Transverse colon (tissue), 4 donors: ENCODE data around the gene DTNA. TPM values are rescaled to one million over a fixed set of nuclear protein-coding genes. Genes with fewer than 3 reads are reported as not detected.
A peak's percentile ranks its signal among the peaks of the same experiment; 100 is the strongest.

Experiments used
- DNase-seq: peaks from one replicate; pipeline ENCODE4 v3.0.0-alpha.2; 2019
- H3K27ac ChIP-seq, 4 donors: fragments of 200-600 bp; sonication (generic); 2 replicates each; pipeline ENCODE4 v1.5.1; 2016 to 2018; ENCODE audit warnings: inconsistent platforms in 4 of 4
- H3K27me3 ChIP-seq: fragments of 200-600 bp; sonication (generic); 2 replicates; pipeline ENCODE4 v1.5.1; 2017; ENCODE audit warnings: inconsistent platforms
- H3K36me3 ChIP-seq, 4 donors: fragments of 200-600 bp; sonication (generic); 2 replicates each; pipeline ENCODE4 v1.5.1; 2017 to 2019; ENCODE audit warnings: inconsistent platforms in 4 of 4
- H3K4me1 ChIP-seq, 4 donors: fragments of 200-600 bp; sonication (generic); 2 replicates each; pipeline ENCODE4 v1.5.1; 2017 to 2020; ENCODE audit warnings: inconsistent platforms in 4 of 4
- H3K4me3 ChIP-seq, 4 donors: fragments of 200-600 bp; sonication (generic); 1 replicate in 1 of 4; 2 replicates in 3 of 4; pipeline versions ENCODE4 v1.5.1 to v1.6.1; 2017 to 2019; ENCODE audit warnings: inconsistent platforms in 4 of 4
- H3K9me3 ChIP-seq, 2 donors: fragments of 200-600 bp; sonication (generic); 2 replicates each; pipeline ENCODE4 v1.5.1; 2017 to 2019; ENCODE audit warnings: inconsistent platforms in 2 of 2
- CTCF ChIP-seq, 5 experiments: fragments of 200-600 bp in 3 of 5; fragments of 450-650 bp in 2 of 5; sonication (generic) in 3 of 5; IDR thresholded peaks; 1 replicate in 2 of 5; 2 replicates in 3 of 5; pipeline ENCODE4 v1.5.1; 2016 to 2017; ENCODE audit warnings: antibody characterized with exemption in 5 of 5, inconsistent platforms in 3 of 5, mild to moderate bottlenecking in 2 of 5, moderate library complexity in 1 of 5
- EP300 ChIP-seq: sonication (generic); formaldehyde crosslinking; IDR thresholded peaks from one replicate; pipeline ENCODE4 v1.6.1; 2017; ENCODE audit warnings: antibody characterized with exemption, low read depth
- POLR2A ChIP-seq: fragments of 450-650 bp; IDR thresholded peaks from one replicate; pipeline ENCODE4 v1.6.1; 2016; ENCODE audit warnings: antibody characterized with exemption, mild to moderate bottlenecking, moderate library complexity
- POLR2AphosphoS5 ChIP-seq, 3 donors: sonication (generic); formaldehyde crosslinking; IDR thresholded peaks; one replicate each; pipeline ENCODE4 v1.6.1; 2016; ENCODE audit warnings: antibody characterized with exemption in 3 of 3
- WGBS, 2 donors: methylation state at CpG; one replicate each; pipeline ENCODE4 v1.1.5; 2018; ENCODE audit warnings: low coverage in 1 of 2; 5-methylcytosine and 5-hydroxymethylcytosine counted together
- in situ Hi-C, 4 donors: fragments of 200-750 bp; cut with MboI; loops; one replicate each; pipeline versions ENCODE4 v1.15.0 to v1.15.1; 2017; ENCODE audit warnings: low sequenced_read_pairs in 3 of 4, low pct_ligation_motif_present in 1 of 4, low pct_unique_long_range_greater_than_20kb in 1 of 4
- intact Hi-C: fragments of 100-400 bp; cut with DNase I; formaldehyde crosslinking; loops from one replicate; pipeline ENCODE4 v1.15.1; 2023; ENCODE audit warnings: low total_unique reads
- total RNA-seq, 4 donors: library from RNA; depleted of rRNA; stranded (reverse); fragments of >200 nt; gene quantifications; one replicate each; pipeline ENCODE4 v1.1.0, GENCODE V29; 2016

DTNA gene
- total RNA-seq, 4 donors from 2014 or later, result 8.9 to 74.4 (median 15.1) TPM

- in situ Hi-C loops (no loop called here), intact Hi-C loops (no loop called here)
- Histone ChIP-seq H3K27me3 (no peaks in the 10 kb centered on the region), H3K9me3 (no peaks in the 10 kb centered on the region), H3K36me3 (no peaks in the 10 kb centered on the region), H3K4me3 (no peak overlapping the region), H3K27ac (no peak overlapping the region), H3K4me1 (no peaks in the 10 kb centered on the region)
- TF ChIP-seq CTCF (IDR thresholded peaks at IDR 0.05) (no peak), EP300 (no peak), POLR2A (no peak), POLR2AphosphoS5 (IDR thresholded peaks at IDR 0.05) (no peak)
- no peak for DNase-seq
- 80 to 90% methylated on average over 3 to 4 of the region's 4 CpGs for WGBS, 2 donors
These were observed 54.4 kb downstream of the DTNA start for GRCh38 chr18:34764451-34764850.

GRCh38 chr18:34767601-34768027 is 57.5 kb downstream of the DTNA start:
- Histone ChIP-seq H3K4me3 (no peak overlapping the region), H3K9me3 (no peaks in the 10 kb centered on the region), H3K27ac (no peak overlapping the region), H3K27me3 (no peaks in the 10 kb centered on the region), H3K36me3 (no peaks in the 10 kb centered on the region), H3K4me1 (peaks cover 0 to 1% (median under 1%) of the 10 kb centered on the region in 4 donors)
- TF ChIP-seq POLR2A, result no peak
- TF ChIP-seq POLR2AphosphoS5 (IDR thresholded peaks at IDR 0.05), result no peak
- no peak for TF ChIP-seq EP300
- no peak for TF ChIP-seq CTCF (IDR thresholded peaks at IDR 0.05)
- DNase-seq, result no peak
- WGBS, 2 donors, result 71 to 80% methylated on average over 1 of the region's 1 CpG
- in situ Hi-C loops, result no loop called here
- intact Hi-C loops, result no loop called here

GRCh38 chr18:34771958-34772357 is 61.9 kb downstream of the DTNA start:
- H3K9me3 ChIP-seq, result no peaks in the 10 kb centered on the region
- H3K27ac ChIP-seq, result peak overlapping the region in 1 of 4 donors; percentile 68
- H3K36me3 ChIP-seq, result no peaks in the 10 kb centered on the region
- in situ Hi-C loops, result no loop called here
- no peak for TF ChIP-seq EP300
- TF ChIP-seq POLR2AphosphoS5 (IDR thresholded peaks at IDR 0.05), result no peak
- no peak for TF ChIP-seq CTCF (IDR thresholded peaks at IDR 0.05)
- no peak for TF ChIP-seq POLR2A
- H3K4me3 ChIP-seq, result no peak overlapping the region
- WGBS, 2 donors, result 88 to 100% methylated on average over 1 of the region's 1 CpG
- DNase-seq, result no peak
- peaks cover 0 to 16% (median 6%) of the 10 kb centered on the region in 4 donors for H3K4me1 ChIP-seq
- no peaks in the 10 kb centered on the region for H3K27me3 ChIP-seq
- intact Hi-C loops, result no loop called here

GRCh38 chr18:34772887-34773286 is 62.8 kb downstream of the DTNA start:
- H3K27me3 ChIP-seq, result no peaks in the 10 kb centered on the region
- no peak for DNase-seq
- no peaks in the 10 kb centered on the region for H3K9me3 ChIP-seq
- intact Hi-C loops (no loop called here), in situ Hi-C loops (no loop called here)
- H3K27ac ChIP-seq, result peak overlapping the region; percentile 15 to 68 (median 42)
- 57 to 63% methylated on average over 2 of the region's 2 CpGs for WGBS, 2 donors
- peaks cover 0 to 16% (median 6%) of the 10 kb centered on the region in 4 donors for H3K4me1 ChIP-seq
- no peak overlapping the region for H3K4me3 ChIP-seq
- no peaks in the 10 kb centered on the region for H3K36me3 ChIP-seq
- TF ChIP-seq POLR2AphosphoS5 (IDR thresholded peaks at IDR 0.05) (no peak), CTCF (IDR thresholded peaks at IDR 0.05) (no peak), POLR2A (no peak), EP300 (no peak)
